Activated T-cell treated with anti-CD3 and anti-CD28 coated beads, Interleukin-2, amount 50 U/mL, for 4 hours (primary cell): ENCODE measurements around the gene GGT1. TPM values are rescaled to one million over a fixed set of nuclear protein-coding genes. Genes with fewer than 3 reads are reported as not detected.
A peak's percentile ranks its signal among the peaks of the same experiment; 100 is the strongest.
"Not testable (repeated sequence)": the region's sequence is repeated elsewhere in the genome, so short reads cannot be mapped to it uniquely, and the experiment has no call there.

Experiments
- ATAC-seq, 2 donors: fragments of 200-7000 bp; cut with Tn5 transposase; one replicate each; pipeline ENCODE4 v1.10.0; 2021
- DNase-seq: peaks from one replicate; pipeline ENCODE4 v3.0.0-alpha.2; 2020
- H3K27me3 Mint-ChIP-seq: one replicate; pipeline ENCODE4 v1.8.0; 2021; ENCODE audit warnings: low read depth, mixed read lengths
- H3K36me3 Mint-ChIP-seq: one replicate; pipeline ENCODE4 v1.8.0; 2022; ENCODE audit warnings: mixed read lengths; ENCODE audit not compliant: insufficient read depth
- H3K4me1 Mint-ChIP-seq: one replicate; pipeline ENCODE4 v1.8.0; 2021; ENCODE audit warnings: low read depth, mixed read lengths
- H3K4me3 Mint-ChIP-seq: one replicate; pipeline ENCODE4 v1.8.0; 2021; ENCODE audit warnings: mild to moderate bottlenecking, moderate library complexity, mixed read lengths
- H3K9me3 Mint-ChIP-seq: one replicate; pipeline ENCODE4 v1.8.0; 2021; ENCODE audit warnings: mixed read lengths
- total RNA-seq, 3 donors: library from RNA; stranded (reverse); gene quantifications; one replicate each; pipeline ENCODE4 v1.2.1, GENCODE V29; 2021

The GGT1 gene
- total RNA-seq, 3 donors from 2014 or later = 23.6 to 48.6 (median 27.2) TPM

- not testable (repeated sequence) for DNase-seq, H3K4me3 Mint-ChIP-seq, H3K36me3 Mint-ChIP-seq, H3K27me3 Mint-ChIP-seq, ATAC-seq, H3K9me3 Mint-ChIP-seq
- H3K4me1 Mint-ChIP-seq = peaks cover 23% of the 10 kb centered on the region
Observed at GRCh38 chr22:24631430-24632122, 28.6 kb downstream of the GGT1 start.

- peaks cover 25% of the 10 kb centered on the region for H3K4me1 Mint-ChIP-seq
- H3K9me3 Mint-ChIP-seq, ATAC-seq, H3K4me3 Mint-ChIP-seq, DNase-seq, H3K36me3 Mint-ChIP-seq, H3K27me3 Mint-ChIP-seq: not testable (repeated sequence)
Observed at GRCh38 chr22:24632642-24633041, 29.6 kb downstream of the GGT1 start.

- peaks cover 25% of the 10 kb centered on the region for H3K4me1 Mint-ChIP-seq
- H3K36me3 Mint-ChIP-seq, H3K4me3 Mint-ChIP-seq, H3K9me3 Mint-ChIP-seq, DNase-seq, ATAC-seq, H3K27me3 Mint-ChIP-seq: not testable (repeated sequence)
Observed at GRCh38 chr22:24633231-24634023, 30.4 kb downstream of the GGT1 start.

DNA sequence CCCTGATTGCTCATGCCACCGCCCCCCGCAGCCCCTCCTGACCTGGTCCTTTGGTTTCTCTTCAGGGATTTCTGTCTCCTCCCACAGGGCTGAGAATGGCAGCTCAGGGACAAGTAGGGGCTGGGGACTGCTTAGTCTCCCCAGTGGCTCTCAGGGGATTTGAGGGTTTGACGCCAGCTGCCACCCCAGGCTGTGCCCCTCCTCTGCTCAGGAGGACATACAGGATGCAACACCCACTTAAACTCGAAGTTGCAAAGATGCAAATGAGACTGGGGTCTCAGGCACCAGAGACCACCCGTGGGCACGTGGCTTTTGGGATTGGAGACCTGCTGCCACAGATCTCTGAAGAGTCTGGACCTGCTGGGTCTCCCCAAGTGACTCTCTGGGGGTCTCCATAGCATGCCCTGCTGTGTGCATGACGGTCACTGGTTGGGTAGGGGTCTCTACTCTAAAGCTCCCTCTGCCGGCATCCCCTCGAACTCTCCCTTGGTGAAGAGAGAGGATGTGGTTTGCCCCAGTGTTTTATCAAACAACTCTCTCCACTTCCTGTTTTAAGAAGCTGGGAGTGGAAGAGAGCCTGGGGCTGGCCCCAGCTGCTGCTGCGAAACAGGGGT, 31.9 kb downstream of the GGT1 start:
- H3K36me3 Mint-ChIP-seq, ATAC-seq, H3K9me3 Mint-ChIP-seq, H3K27me3 Mint-ChIP-seq, H3K4me3 Mint-ChIP-seq, DNase-seq: not testable (repeated sequence)
- H3K4me1 Mint-ChIP-seq = peaks cover 25% of the 10 kb centered on the region

DNA sequence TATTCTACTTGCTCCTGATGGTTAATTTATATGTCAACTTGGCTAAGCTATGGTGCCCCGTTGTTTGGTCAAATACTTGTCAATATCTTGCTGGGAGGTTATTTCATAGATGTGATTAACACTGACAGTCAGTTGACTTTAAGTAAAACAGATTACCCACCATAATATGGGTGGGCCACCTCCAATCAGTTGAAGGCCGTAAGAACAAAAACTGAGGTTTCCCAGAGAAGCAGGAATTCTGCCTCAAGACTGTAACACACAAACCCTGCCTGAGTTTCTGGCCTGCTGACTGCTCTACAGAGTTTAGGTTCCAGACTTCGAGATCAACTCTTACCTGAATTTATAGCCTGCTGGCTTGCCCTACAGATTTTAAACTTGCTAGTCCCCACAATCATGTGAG, 33.5 kb downstream of the GGT1 start:
- peaks cover 25% of the 10 kb centered on the region for H3K4me1 Mint-ChIP-seq
- DNase-seq, H3K9me3 Mint-ChIP-seq, ATAC-seq, H3K4me3 Mint-ChIP-seq, H3K36me3 Mint-ChIP-seq, H3K27me3 Mint-ChIP-seq: not testable (repeated sequence)

DNA sequence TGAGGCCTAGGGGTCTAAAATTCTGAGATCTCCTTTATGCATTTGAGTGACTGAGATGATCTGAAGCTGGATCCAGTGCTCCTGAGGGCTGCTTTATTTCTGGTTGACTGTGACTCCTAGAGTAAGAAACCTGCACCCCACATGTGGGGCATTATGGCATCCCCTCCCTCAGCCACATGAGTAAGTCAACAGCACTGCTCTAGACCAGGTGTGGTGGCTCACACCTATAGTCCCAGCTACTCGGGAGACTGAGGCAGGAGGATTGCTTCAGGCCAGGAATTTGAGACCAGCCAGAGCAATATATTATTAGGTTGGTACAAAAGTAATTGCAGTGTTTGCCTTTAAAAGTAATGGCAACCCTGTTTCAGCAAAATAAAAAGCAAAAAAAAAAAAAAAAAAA, 39.3 kb downstream of the GGT1 start:
- H3K4me3 Mint-ChIP-seq, DNase-seq, H3K4me1 Mint-ChIP-seq, H3K36me3 Mint-ChIP-seq, H3K9me3 Mint-ChIP-seq, ATAC-seq, H3K27me3 Mint-ChIP-seq: not testable (repeated sequence)

GRCh38 chr22:24644409-24644808, 41.4 kb downstream of the GGT1 start:
- H3K9me3 Mint-ChIP-seq, H3K27me3 Mint-ChIP-seq, H3K4me3 Mint-ChIP-seq, DNase-seq, H3K4me1 Mint-ChIP-seq, ATAC-seq, H3K36me3 Mint-ChIP-seq: not testable (repeated sequence)

DNA sequence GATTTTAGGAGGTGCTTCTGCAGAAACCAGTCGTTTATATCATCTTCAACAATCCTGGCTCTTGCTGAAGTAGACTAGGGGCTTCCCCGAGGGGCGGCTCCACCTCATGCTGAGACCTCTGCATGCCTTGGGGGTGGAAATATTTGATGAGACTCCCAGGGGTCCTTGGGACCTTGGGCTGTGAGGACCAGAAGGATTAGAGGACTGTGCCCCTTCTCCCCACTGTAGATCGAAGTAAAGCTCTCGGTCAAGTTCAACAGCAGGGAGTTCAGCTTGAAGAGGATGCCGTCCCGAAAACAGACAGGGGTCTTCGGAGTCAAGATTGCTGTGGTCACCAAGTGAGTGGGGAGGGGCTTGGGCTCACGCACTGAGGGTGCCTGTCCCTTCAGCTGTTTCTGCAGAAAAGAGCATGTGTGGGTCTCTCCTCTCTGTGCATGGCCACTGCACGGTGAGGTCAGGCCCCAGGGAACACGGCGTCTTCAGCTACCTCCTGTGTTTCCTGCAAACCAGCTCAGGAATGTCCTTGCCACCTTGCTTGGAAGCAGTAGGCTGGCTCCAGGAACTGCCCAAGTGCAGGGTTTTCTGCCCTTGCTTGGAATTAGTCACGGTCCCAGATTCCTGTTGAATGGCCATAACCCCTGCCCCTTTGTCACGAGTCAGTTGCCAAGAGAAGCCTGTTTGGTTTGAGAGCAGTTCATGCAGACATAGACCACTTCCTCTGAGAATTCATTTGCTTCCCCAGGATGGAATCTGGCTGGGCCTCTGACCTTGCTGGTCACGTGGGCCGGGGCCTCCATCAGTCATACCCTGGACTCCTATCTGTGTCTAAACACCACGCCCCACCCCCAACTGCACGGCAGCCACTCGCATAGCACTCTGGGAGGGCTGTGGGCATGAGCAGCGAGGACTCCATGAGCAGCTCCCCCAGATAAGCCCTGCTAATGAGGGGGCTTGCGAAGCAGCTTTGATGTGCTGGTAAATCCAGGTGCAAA, 42.7 kb downstream of the GGT1 start:
- not testable (repeated sequence) for DNase-seq, H3K4me1 Mint-ChIP-seq, ATAC-seq, H3K4me3 Mint-ChIP-seq, H3K9me3 Mint-ChIP-seq, H3K27me3 Mint-ChIP-seq, H3K36me3 Mint-ChIP-seq

DNA sequence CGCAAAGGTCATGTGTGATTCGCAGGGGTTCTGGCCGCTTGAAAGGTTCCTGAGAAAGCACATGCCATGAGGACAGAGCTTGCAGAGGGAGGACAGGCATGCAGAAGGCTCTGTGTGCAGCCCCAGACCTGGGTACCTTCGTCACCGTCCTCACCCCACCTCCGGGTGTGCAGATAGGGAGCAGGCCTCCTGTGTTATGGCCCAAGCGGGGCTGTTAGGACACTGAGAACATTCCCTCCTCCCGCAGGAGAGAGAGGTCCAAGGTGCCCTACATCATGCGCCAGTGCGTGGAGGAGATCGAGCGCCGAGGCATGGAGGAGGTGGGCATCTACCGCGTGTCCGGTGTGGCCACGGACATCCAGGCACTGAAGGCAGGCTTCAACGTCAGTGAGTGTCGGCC, 43.8 kb downstream of the GGT1 start:
- not testable (repeated sequence) for H3K36me3 Mint-ChIP-seq, H3K4me3 Mint-ChIP-seq, DNase-seq, H3K9me3 Mint-ChIP-seq, H3K27me3 Mint-ChIP-seq, H3K4me1 Mint-ChIP-seq, ATAC-seq

DNA sequence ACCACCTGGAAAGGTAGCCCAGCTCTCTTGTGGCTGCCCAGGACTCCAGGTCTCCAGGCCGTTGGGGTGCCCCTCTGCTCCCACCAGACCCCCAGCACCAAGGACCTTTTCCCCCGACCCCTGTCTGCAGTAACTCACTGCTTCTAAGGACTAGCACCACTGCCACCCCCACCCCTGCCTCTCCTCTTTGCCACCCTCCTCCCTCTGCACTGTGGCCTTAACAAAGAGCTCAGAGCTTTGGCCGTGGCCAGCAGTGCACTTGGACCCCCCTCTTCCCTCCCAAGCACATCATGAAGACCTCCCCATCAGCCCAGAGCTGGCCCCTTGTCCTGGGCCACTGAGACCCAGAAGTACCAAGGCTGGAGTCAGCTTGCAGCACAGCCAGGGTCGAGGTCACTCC, 46.4 kb downstream of the GGT1 start:
- not testable (repeated sequence) for H3K4me1 Mint-ChIP-seq, H3K9me3 Mint-ChIP-seq, H3K4me3 Mint-ChIP-seq, H3K27me3 Mint-ChIP-seq, DNase-seq, H3K36me3 Mint-ChIP-seq, ATAC-seq

- H3K36me3 Mint-ChIP-seq, H3K9me3 Mint-ChIP-seq, H3K4me3 Mint-ChIP-seq, H3K27me3 Mint-ChIP-seq, ATAC-seq, H3K4me1 Mint-ChIP-seq: not testable (repeated sequence)
- DNase-seq = peak; percentile 41
Observed at GRCh38 chr22:24650884-24651283, 47.9 kb downstream of the GGT1 start.

GRCh38 chr22:24665395-24665794, 62.4 kb downstream of the GGT1 start:
- not testable (repeated sequence) for H3K27me3 Mint-ChIP-seq, ATAC-seq, H3K4me1 Mint-ChIP-seq, DNase-seq, H3K36me3 Mint-ChIP-seq, H3K9me3 Mint-ChIP-seq, H3K4me3 Mint-ChIP-seq

- H3K4me3 Mint-ChIP-seq, ATAC-seq, H3K36me3 Mint-ChIP-seq, DNase-seq, H3K4me1 Mint-ChIP-seq, H3K9me3 Mint-ChIP-seq: not testable (repeated sequence)
- H3K27me3 Mint-ChIP-seq = peaks cover 13% of the 10 kb centered on the region
Observed at GRCh38 chr22:24667904-24668303, 64.9 kb downstream of the GGT1 start.

- DNase-seq, H3K4me1 Mint-ChIP-seq, ATAC-seq, H3K9me3 Mint-ChIP-seq, H3K4me3 Mint-ChIP-seq, H3K36me3 Mint-ChIP-seq, H3K27me3 Mint-ChIP-seq: not testable (repeated sequence)
Observed at GRCh38 chr22:24672532-24672931, 69.5 kb downstream of the GGT1 start.
